HG03432 (cell line): ENCODE results near the gene DHDH.
"Not testable (repeated sequence)": the region's sequence is repeated elsewhere in the genome, so short reads cannot be mapped to it uniquely, and the experiment has no call there.

ENCODE experiments used
- ATAC-seq: cut with Tn5 transposase; IDR thresholded peaks from one replicate; pipeline ENCODE4 v1.9.1; 2021; ENCODE audit warnings: mild to moderate bottlenecking, moderate library complexity; ENCODE audit not compliant: unreplicated experiment

DHDH gene

DNA sequence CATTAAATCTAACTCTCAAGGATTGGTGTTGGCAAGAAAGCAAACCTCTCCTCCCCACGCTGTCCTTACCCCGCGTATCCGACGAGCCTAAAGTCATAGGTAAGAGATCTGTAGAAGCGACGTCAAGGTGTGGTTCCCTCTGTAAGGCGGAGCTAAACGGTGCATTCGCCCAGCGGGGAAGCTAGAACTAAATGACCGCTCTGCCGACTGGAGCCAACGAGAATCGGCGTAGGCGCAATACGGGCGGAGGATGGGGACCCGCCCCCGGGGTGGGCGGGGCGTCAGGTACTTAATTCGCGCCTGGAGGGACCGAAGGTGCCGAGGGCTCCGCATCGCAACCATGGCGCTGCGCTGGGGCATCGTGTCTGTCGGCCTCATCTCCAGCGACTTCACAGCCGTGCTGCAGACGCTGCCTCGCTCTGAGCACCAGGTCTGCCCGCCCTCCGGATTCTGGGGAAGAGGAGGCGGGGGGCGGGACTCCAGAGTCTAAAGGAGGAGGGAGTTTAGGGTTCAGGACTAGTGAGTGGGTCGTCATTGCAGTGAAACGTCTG lies at the start of gene DHDH:
Gene DHDH, plus strand, starts transcription at position 318 of the 551 bp plus-strand sequence. Its CDS starts 23 bp downstream, at position 341.
- ATAC-seq: peak; percentile 43

GRCh38 chr19:48883726-48884125 lies 49.8 kb upstream of the DHDH start:
- no peak for ATAC-seq

- ATAC-seq: no peak
Observed at GRCh38 chr19:48887861-48888612, 45.5 kb upstream of the DHDH start.

DNA sequence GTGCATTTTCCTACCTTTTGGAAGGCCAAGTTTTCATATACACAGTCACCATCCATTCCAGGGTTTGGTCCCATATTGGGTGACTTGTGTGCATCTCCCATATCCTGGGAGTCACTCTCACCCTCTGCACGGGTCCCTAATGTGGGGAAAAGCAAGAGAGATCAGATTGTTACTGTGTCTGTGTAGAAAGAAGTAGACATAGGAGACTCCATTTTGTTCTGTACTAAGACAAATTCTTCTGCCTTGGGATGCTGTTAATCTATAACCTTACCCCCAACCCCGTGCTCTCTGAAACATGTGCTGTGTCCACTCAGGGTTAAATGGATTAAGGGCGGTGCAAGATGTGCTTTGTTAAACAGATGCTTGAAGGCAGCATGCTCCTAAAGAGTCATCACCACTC lies 44.0 kb upstream of the DHDH start:
- ATAC-seq: not testable (repeated sequence)

DNA sequence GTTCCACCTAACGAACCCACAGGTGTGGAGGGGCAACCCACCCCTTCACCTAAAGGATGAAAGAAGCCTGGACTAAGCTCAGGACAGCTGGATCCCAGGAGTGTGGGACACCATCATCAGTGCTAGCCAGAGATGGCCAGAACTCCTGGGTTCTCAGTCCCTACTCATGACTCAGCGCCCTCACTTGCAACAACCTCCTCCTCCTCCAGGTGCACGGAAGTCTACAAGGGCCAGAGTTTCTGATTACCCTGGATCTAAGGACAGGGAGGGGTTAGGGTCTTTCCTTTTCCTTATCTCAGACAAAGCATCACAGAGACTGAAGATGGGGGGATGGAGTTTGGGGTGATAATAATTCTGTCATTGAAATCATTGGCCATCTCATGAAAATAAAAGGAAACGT lies 42.9 kb upstream of the DHDH start:
- ATAC-seq: no peak

DNA sequence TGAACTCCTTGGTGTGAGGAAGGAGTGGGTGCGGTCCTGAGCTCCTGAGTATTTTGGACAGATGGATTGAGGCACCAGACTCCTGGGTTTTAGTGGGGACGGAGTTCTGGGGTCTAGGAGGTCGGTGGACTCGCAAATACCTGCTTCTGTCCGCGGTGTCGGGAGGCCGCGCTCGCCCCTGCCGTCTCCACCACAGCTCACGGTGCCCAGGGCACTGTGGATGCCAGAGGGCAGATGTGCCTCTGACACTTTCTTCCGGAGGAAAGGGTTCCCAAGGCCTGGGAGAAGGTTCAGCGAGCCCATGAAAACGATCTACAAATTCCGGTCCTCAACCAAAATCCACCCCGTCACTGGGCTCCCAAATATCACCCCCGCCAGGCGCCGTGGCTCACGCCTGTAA lies 38.3 kb upstream of the DHDH start:
- no peak for ATAC-seq

DNA sequence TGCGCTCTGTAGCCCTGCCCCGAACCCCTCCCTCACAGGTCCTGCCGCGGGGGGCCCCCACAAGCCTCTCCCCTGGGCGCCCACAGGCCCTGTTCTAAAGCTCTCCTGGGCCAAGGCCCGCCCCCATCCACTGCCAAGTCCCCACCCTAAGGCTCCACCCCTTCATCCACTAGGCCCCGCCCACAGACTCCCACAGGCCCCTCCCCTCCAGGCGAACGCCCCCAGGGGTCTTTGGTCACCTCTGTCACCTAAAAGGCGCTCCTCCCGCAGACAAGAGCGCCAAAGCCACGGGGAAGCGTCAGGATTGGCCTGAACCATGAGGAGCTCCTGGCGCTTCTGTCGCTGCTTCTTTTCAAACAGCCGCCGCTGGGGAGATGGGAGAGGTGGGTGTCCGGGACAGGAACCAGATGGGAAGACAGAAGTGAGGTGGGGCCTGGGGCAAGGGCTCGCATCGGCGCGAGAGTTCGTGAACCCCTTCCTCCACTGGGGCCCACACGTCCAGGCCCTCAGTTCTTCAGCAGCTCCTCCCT lies 37.2 kb upstream of the DHDH start:
- no peak for ATAC-seq

DNA sequence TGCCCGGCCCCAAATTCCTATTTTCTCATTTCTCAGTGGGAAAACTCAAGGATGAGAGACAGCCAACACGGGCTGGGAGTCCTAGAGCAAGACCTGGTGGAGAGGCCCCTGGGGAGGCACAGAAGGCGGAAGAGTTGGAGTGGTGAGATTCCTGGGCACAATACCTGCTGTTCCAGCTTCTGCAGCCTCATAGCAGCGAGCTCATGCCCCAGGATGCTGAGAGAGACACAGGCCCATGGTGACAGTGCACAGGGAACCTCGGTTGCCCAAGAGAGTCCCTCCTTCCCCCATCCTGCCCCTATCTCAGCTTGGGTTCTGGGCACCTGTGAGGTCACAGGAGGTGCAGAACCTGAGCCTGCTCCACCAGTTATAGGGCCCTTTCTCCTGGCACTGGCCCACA lies 36.3 kb upstream of the DHDH start:
- ATAC-seq: no peak

GRCh38 chr19:48899386-48899749 lies 34.1 kb upstream of the DHDH start:
- ATAC-seq: not testable (repeated sequence)

DNA sequence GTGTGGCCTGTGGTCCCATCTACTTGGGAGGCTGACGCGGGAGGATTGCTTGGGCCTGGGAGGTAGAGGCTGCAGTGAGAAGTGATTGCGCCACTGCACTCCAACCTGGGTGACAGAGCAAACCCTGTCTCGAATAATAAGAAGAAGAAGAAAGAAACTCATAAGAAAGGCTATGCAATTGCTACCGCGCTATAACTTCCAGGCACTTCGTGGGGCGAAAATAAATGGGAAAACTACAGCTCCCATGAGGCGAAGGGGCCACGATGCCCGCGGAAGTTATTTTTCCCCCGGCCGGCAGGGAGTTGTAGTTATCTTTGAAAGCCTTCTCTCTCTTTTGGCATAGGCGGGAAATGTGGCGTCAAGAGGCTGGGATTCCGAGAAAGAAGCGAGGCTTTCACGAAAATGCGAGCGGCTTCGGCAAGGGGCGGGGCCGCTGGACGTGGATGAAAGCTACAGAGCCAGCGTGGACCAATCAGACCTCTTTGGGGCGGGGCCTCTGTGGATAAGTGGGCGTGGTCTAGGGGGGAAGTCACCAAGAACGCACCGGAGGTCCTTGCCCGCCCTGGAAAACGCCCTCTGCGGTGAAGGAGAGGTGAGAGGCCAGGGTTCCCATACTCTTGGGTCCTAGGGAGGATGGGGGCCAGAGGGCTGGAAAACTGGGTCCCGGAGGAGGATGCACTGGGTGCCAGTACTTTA lies 33.6 kb upstream of the DHDH start, which contains the start of gene NUCB1:
Gene NUCB1, plus strand, starts transcription at position 532 of the 696 bp plus-strand sequence. CDS start 485 bp downstream, outside the sequence.
- ATAC-seq: peak; percentile 86

GRCh38 chr19:48900477-48901406 lies 32.8 kb upstream of the DHDH start:
- no peak for ATAC-seq

DNA sequence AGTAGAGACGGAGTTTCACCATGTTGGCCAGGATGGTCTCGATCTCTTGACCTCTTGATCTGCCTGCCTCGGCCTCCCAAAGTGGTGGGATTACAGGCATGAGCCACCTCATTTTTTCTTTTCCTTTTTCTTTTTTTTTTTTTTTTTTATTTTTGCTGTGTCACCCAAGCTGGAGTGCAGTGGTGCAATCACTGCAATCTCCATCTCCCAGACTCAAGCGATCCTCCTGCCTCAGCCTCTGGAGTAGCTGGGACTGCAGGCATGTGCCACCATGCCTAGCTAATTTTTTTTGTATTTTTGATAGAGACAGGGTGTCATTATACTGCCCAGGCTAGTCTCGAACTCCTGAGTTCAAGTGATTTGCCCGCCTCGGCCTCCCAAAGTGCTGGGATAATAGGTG lies 31.2 kb upstream of the DHDH start:
- not testable (repeated sequence) for ATAC-seq

DNA sequence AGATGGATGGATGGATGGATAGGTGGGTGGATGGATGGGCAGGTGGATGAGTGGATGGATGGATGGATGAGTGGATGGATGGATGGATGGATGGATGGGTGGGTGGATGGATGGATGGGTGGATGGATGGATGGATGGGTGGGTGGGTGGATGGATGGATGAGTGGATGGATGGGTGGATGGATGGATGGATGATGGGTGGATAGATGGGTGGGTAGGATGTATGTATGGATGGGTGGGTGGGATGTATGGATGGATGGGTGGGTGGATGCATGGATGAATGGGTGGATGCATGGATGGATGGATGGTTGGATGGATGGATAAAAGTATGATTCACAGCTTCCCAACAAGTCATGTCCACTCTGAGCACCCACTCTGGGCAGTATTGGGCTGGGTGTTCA lies 29.7 kb upstream of the DHDH start:
- not testable (repeated sequence) for ATAC-seq

- ATAC-seq: no peak
Observed at GRCh38 chr19:48905664-48906063, 27.8 kb upstream of the DHDH start.

DNA sequence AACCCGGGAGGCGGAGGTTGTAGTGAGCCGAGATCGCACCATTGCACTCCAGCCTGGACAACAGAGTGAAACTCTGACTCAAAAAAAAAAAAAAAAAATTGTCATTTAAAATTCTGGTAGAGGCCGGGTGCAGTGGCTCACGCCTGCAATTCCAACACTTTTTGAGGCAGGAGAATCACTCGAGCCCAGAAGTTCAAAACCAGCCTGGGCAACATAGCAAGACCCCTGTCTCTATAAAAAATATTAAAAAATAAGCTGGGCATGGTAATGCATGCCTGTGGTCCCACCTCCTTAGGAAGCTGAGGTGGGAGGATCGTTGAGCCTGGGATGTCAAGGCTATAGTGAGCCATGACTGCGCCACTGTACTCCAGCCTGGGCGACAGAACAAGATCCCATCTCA lies 27.2 kb upstream of the DHDH start:
- no peak for ATAC-seq

- ATAC-seq: no peak
Observed at GRCh38 chr19:48907671-48908070, 25.8 kb upstream of the DHDH start.

DNA sequence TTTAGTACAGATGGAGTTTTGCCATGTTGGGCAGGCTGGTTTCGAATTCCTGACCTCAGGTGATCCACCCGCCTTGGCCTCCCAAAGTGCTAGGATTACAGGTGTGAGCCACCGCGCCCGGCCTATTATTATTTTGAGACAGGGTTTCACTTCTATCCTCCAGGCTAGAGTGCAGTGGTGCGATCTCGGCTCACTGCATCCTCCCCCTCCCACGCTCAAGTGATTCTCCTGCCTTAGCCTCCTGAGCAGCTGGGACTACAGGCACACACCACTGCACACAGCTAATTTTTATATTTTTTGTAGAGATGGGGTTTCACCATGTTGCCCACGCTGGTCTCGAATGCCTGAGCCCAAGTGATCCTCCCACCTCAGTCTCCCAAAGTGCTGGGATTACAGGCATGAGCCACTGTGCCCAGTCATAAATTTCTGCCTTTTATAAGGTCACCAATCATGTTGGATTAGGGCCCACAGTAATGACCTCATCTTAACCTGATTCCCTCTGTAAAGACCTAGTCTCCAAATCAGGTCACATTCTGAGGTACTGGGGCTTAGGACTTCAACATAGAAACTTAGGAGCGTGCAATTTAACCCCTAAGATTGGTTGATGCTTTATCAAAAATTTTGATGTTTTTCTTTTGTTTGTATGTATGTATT lies 23.9 kb upstream of the DHDH start:
- not testable (repeated sequence) for ATAC-seq

- ATAC-seq: no peak
Observed at GRCh38 chr19:48910803-48911202, 22.7 kb upstream of the DHDH start.

GRCh38 chr19:48913114-48913889 lies 20.2 kb upstream of the DHDH start:
- no peak for ATAC-seq
